ENCODE results near the gene MED23. TPM values are rescaled to one million over a fixed set of nuclear protein-coding genes. Genes with fewer than 3 reads are reported as not detected.
A peak's percentile ranks its signal among the peaks of the same experiment; 100 is the strongest.

The MED23 gene
- total RNA-seq, 1 experiment from 2014 or later = 11.3 TPM

- H3K36me3 ChIP-seq = no peaks in the 10 kb centered on the region
- no peaks in the 10 kb centered on the region for H3K9me3 ChIP-seq
- DNase-seq = no peak
- no peak overlapping the region for H3K4me3 ChIP-seq
- H3K27me3 ChIP-seq = peaks cover 3% of the 10 kb centered on the region; the same call in 1 of the 2 replicates
Measured at GRCh38 chr6:131643855-131644460, 15.9 kb upstream of the MED23 start.

- Histone ChIP-seq H3K4me3 (no peak overlapping the region), H3K27me3 (peaks cover 3% of the 10 kb centered on the region; the same call in 1 of the 2 replicates), H3K9me3 (no peaks in the 10 kb centered on the region), H3K36me3 (no peaks in the 10 kb centered on the region)
- DNase-seq = no peak
Measured at GRCh38 chr6:131642987-131643611, 15.1 kb upstream of the MED23 start.

- Histone ChIP-seq H3K4me3 (no peak overlapping the region), H3K36me3 (no peaks in the 10 kb centered on the region), H3K9me3 (no peaks in the 10 kb centered on the region), H3K27me3 (peaks cover 6% of the 10 kb centered on the region; the same call in 1 of the 2 replicates)
- DNase-seq = no peak
Measured at GRCh38 chr6:131642565-131642964, 14.5 kb upstream of the MED23 start.

GRCh38 chr6:131641554-131641953, 13.5 kb upstream of the MED23 start:
- H3K36me3 ChIP-seq = no peaks in the 10 kb centered on the region
- H3K4me3 ChIP-seq = no peak overlapping the region
- DNase-seq = no peak
- H3K27me3 ChIP-seq = peaks cover 6% of the 10 kb centered on the region; the same call in 1 of the 2 replicates
- H3K9me3 ChIP-seq = no peaks in the 10 kb centered on the region

- Histone ChIP-seq H3K36me3 (no peaks in the 10 kb centered on the region), H3K4me3 (no peak overlapping the region), H3K27me3 (peaks cover 6% of the 10 kb centered on the region; the same call in 1 of the 2 replicates), H3K9me3 (no peaks in the 10 kb centered on the region)
- no peak for DNase-seq
Measured at GRCh38 chr6:131640576-131640975, 12.5 kb upstream of the MED23 start.

- Histone ChIP-seq H3K9me3 (no peaks in the 10 kb centered on the region), H3K4me3 (no peak overlapping the region), H3K36me3 (no peaks in the 10 kb centered on the region), H3K27me3 (peaks cover 6% of the 10 kb centered on the region; the same call in 1 of the 2 replicates)
- no peak for DNase-seq
Measured at GRCh38 chr6:131640100-131640499, 12.1 kb upstream of the MED23 start.

- Histone ChIP-seq H3K36me3 (no peaks in the 10 kb centered on the region), H3K4me3 (no peak overlapping the region), H3K27me3 (peaks cover 8% of the 10 kb centered on the region; the same call in 1 of the 2 replicates), H3K9me3 (no peaks in the 10 kb centered on the region)
- no peak for DNase-seq
Measured at GRCh38 chr6:131638013-131638412, 10.0 kb upstream of the MED23 start.

GRCh38 chr6:131636880-131637792, 9.1 kb upstream of the MED23 start, which contains the start of gene ENPP3:
Gene ENPP3, plus strand, starts transcription at chr6:131637302. Its CDS starts 83 bp downstream, at chr6:131637385.
- Histone ChIP-seq H3K9me3 (no peaks in the 10 kb centered on the region), H3K27me3 (peaks cover 8% of the 10 kb centered on the region; the same call in 1 of the 2 replicates), H3K4me3 (no peak within 1 kb of the TSS), H3K36me3 (no peaks in the 10 kb centered on the region)
- DNase-seq = no peak

GRCh38 chr6:131635384-131636340, 7.6 kb upstream of the MED23 start:
- Histone ChIP-seq H3K4me3 (no peak overlapping the region), H3K9me3 (no peaks in the 10 kb centered on the region), H3K27me3 (peaks cover 5% of the 10 kb centered on the region; the same call in 1 of the 2 replicates), H3K36me3 (no peaks in the 10 kb centered on the region)
- DNase-seq = no peak

- 0 out of 2 replicates have a peak, but pooled peaks cover 2% of the 10 kb centered on the region for H3K27me3 ChIP-seq
- H3K36me3 ChIP-seq = no peaks in the 10 kb centered on the region
- no peak overlapping the region for H3K4me3 ChIP-seq
- H3K9me3 ChIP-seq = no peaks in the 10 kb centered on the region
- no peak for DNase-seq
Measured at GRCh38 chr6:131631625-131632289, 3.7 kb upstream of the MED23 start.

GRCh38 chr6:131629651-131630050, 1.6 kb upstream of the MED23 start:
- Histone ChIP-seq H3K27me3 (0 out of 2 replicates have a peak, but pooled peaks cover 2% of the 10 kb centered on the region), H3K9me3 (no peaks in the 10 kb centered on the region), H3K4me3 (no peak overlapping the region), H3K36me3 (peaks cover 8% of the 10 kb centered on the region; the same call in 1 of the 2 replicates)
- peak; percentile 22 for DNase-seq

- Histone ChIP-seq H3K27me3 (0 out of 2 replicates have a peak, but pooled peaks cover 2% of the 10 kb centered on the region), H3K36me3 (peaks cover 16% of the 10 kb centered on the region), H3K9me3 (no peaks in the 10 kb centered on the region), H3K4me3 (peak overlapping the region; percentile 86)
- DNase-seq = no peak
Measured at GRCh38 chr6:131628726-131629125, 684 bp upstream of the MED23 start.

- H3K36me3 ChIP-seq = peaks cover 57% of the 10 kb centered on the region
- DNase-seq = no peak
- H3K4me3 ChIP-seq = no peak overlapping the region
- H3K9me3 ChIP-seq = no peaks in the 10 kb centered on the region
- no peaks in the 10 kb centered on the region for H3K27me3 ChIP-seq
Measured at GRCh38 chr6:131615275-131615674, 12.8 kb downstream of the MED23 start.

- Histone ChIP-seq H3K36me3 (peaks cover 47% of the 10 kb centered on the region), H3K27me3 (no peaks in the 10 kb centered on the region), H3K4me3 (no peak overlapping the region), H3K9me3 (no peaks in the 10 kb centered on the region)
- no peak for DNase-seq
Measured at GRCh38 chr6:131613296-131613925, 14.6 kb downstream of the MED23 start.

- Histone ChIP-seq H3K4me3 (no peak overlapping the region), H3K36me3 (peaks cover 58% of the 10 kb centered on the region), H3K9me3 (no peaks in the 10 kb centered on the region), H3K27me3 (no peaks in the 10 kb centered on the region)
- DNase-seq = peak; percentile 58
Measured at GRCh38 chr6:131602781-131603312, 25.2 kb downstream of the MED23 start.
